NK-92 treated with Interleukin-12 subunit alpha and Interleukin-12 subunit beta, amount 100 ng/mL, for 24 hours (cell line): ENCODE data around the gene SPANXN4.

Experiments used
- DNase-seq: peaks from one replicate; lab custom pipeline; 2025; lab: John Stamatoyannopoulos, UW

Gene SPANXN4, protein sequence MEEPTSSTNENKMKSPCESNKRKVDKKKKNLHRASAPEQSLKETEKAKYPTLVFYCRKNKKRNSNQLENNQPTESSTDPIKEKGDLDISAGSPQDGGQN

GRCh38 chrX:143025628-143026027 lies at the start of gene SPANXN4:
Gene SPANXN4, plus strand, starts transcription at chrX:143025928. Its CDS starts 87 bp downstream, at chrX:143026015.
- no peak for DNase-seq

DNA sequence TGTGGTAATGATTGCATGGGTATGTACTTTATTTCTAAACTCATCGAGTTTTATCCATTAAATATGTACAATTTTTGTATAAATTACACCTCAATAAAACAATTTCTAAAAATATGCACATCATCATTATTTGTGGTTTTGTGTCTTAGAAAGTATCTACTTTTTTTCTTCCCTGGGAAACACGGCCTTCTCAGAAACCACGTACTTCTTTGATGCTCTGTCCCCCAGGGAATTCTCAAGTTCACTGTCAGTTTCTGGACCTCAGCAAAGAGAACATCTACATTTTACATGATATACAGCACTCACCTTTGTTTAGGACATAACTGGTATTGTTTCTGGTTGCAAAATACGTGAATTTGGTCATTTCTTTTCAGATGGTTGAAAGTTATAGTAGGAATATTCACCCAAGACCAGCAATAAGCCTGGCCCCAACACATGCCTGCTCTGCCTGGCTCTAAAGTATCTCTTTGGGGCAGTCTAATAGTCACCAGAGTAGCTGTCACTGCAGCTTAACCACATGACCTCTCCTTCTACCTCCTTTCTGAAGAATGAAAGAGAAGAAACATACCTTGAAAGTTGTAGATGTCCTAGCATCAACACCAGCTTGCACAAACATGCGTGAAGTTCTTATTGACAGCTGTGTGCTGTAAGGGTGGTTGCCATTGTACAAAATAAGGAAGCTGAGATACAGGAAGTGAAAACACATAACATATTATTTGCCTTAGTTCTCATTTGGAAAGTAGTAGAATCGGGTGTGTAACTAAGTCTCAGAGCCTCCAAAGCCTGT lies 48.4 kb upstream of the SPANXN4 start:
- no peak for DNase-seq

- DNase-seq, result no peak
These were observed 47.5 kb upstream of the SPANXN4 start for GRCh38 chrX:142978130-142978684.

GRCh38 chrX:142982679-142983078 lies 43.0 kb upstream of the SPANXN4 start:
- no peak for DNase-seq

DNA sequence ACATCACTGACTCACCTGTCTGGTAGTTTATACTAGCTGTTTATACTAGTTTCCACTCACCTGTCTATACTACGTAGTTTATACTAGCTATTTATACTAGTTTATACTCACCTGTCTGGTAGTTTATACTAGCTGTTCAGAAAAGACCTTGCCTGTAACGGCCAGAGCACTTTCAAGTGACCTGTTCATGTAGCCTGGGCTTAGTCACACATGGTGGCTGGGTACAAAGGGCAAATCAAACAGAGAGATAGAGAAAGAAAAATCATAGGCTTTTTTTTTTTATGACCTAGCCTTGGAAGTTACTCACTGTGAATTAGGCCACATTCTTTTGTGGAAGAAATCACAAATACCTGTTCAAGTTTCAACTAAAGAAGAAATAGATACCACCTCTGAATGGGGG lies 30.7 kb upstream of the SPANXN4 start:
- no peak for DNase-seq

GRCh38 chrX:142998447-142999198 lies 27.1 kb upstream of the SPANXN4 start:
- DNase-seq, result no peak

GRCh38 chrX:142999199-142999701 lies 26.5 kb upstream of the SPANXN4 start:
- no peak for DNase-seq

DNA sequence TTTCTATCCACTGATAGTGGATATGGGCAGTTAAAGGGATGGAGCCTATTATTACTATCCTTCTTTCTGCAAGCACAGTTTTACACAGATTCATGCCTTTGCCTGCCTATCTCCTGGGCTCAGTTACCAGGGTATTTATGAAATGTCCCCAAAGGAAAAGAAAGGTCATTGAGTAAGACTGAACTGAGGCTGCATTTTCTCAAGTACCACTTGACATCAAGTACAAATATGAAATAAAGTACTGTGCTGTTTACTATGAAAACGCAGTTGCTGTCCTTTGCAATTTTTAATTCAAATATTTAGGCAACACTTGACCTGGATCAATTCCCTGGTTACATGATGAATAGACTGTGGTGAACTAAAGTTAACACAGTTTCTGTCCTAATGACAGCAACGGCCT lies 23.5 kb upstream of the SPANXN4 start:
- DNase-seq, result no peak

GRCh38 chrX:143017272-143017671 lies 8.5 kb upstream of the SPANXN4 start:
- DNase-seq, result no peak

GRCh38 chrX:143027275-143027674 lies 1.5 kb downstream of the SPANXN4 start:
- no peak for DNase-seq

DNA sequence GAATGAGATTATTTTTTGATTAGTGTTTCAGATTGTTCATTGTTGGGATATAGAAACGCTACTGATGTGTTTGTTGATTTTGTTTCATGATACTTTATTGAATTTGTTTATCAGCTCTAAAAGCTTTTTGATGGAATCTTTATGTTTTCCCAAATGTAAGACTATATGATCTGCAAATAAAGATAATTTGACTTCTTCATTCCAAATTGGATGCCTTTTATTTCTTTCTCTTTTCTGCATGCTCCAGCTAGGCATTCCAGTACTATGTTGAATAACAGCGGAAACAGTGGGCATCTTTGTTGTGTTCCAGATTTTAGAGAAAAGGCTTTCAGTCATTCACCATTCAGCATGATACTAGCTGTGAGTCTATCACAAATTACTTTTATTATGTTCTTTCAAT lies 21.8 kb downstream of the SPANXN4 start:
- DNase-seq, result no peak

DNA sequence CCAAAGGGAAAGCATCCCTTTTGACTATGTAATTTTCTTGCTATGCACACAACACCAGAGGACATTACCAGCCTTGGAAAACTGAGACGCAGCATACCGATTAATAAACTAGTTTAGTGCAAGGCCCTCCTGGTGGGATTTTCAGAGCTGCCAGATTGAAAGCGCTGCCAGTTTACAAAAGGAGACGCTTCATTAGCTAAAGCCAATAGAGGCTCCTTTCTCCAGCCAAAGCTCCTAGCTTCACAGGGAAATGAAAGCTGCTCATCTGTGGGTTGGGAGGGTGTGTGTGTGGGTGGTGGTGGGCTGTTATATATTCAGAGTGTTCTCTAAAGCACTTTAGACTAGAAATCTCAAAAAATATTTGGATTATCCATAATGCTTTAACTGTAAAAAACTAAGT lies 32.4 kb downstream of the SPANXN4 start:
- DNase-seq, result no peak

GRCh38 chrX:143081231-143081630 lies 55.5 kb downstream of the SPANXN4 start:
- no peak for DNase-seq

DNA sequence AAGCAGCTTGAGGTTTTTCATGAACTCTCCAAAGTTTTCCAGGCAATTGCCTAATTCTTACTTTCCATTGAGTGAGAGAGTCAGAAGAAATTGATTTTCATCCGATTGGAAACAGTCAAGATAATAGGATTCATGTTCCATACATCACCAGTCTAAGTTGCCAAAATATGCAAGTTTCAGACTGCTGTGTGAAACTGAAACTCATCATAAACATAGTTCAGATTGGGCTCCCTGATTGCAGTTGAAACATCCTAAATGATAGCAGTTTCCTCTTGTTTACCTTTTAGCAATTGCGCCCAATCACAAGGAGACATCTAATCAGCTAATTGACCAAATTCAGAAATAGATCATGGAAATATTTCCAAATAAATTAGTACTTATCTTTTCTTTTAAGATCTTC lies 56.8 kb downstream of the SPANXN4 start:
- DNase-seq, result no peak
